ENCODE data around the gene ZDHHC14.

- TF ChIP-seq CTCF (conservative IDR thresholded peaks at IDR 0.05 in 1 of 2, IDR thresholded peaks at IDR 0.05 in 1 of 2; ENCODE audit: extremely low read depth in 1 of 2, insufficient read depth in 1 of 2, low read depth in 1 of 2, low read length in 2 of 2) (peak; percentile 29 to 66), EZH2 (IDR thresholded peaks at IDR 0.05; ENCODE audit: borderline replicate concordance, low read length) (no peak)
Measured at GRCh38 chr6:157597461-157598312, 216.7 kb downstream of the ZDHHC14 start.
